Upper lobe of right lung (tissue), 1 donor: ENCODE results near the gene TBX10. TPM values are rescaled to one million over a fixed set of nuclear protein-coding genes. Genes with fewer than 3 reads are reported as not detected.

Experiments used
- ATAC-seq: fragments of 200-7000 bp; cut with Tn5 transposase; one replicate; pipeline ENCODE4 v1.9.1; 2020; ENCODE audit warnings: mild to moderate bottlenecking, moderate library complexity
- DNase-seq: peaks from one replicate; pipeline ENCODE4 v3.0.0-alpha.2; 2020
- H3K27ac ChIP-seq: fragments of 200-600 bp; one replicate; pipeline ENCODE4 v1.8.0; 2022
- H3K27me3 ChIP-seq: fragments of 200-600 bp; one replicate; pipeline ENCODE4 v1.8.0; 2022; ENCODE audit warnings: mild to moderate bottlenecking
- H3K36me3 ChIP-seq: fragments of 200-600 bp; one replicate; pipeline ENCODE4 v1.8.0; 2022
- H3K4me1 ChIP-seq: fragments of 200-600 bp; one replicate; pipeline ENCODE4 v1.8.0; 2022
- H3K4me3 ChIP-seq: fragments of 200-600 bp; one replicate; pipeline ENCODE4 v1.8.0; 2022; ENCODE audit warnings: mild to moderate bottlenecking
- H3K9me3 ChIP-seq: fragments of 200-600 bp; one replicate; pipeline ENCODE4 v1.8.0; 2022
- intact Hi-C: fragments of 100-400 bp; cut with DNase I; formaldehyde crosslinking; loops from one replicate; pipeline ENCODE4 v1.11.0; 2022
- total RNA-seq: library from RNA; stranded (reverse); fragmentation: NEBNext Ultra II Directional; extraction: Animal tissue kit (Norgen Biotek cat#: 25700); gene quantifications from one replicate; pipeline ENCODE4 v1.2.1, GENCODE V29; 2021
- TF ChIP-seq, protein P1 (sequence below): fragments of 200-600 bp; IDR thresholded peaks from one replicate; pipeline ENCODE4 v1.8.0; 2022; ENCODE audit warnings: antibody characterized with exemption
- donor health status: DM: no; HTN: yes; CAD: no; lungs with severe emphysema.

The TBX10 gene
- total RNA-seq, 1 donor from 2014 or later, result not detected

DNA sequence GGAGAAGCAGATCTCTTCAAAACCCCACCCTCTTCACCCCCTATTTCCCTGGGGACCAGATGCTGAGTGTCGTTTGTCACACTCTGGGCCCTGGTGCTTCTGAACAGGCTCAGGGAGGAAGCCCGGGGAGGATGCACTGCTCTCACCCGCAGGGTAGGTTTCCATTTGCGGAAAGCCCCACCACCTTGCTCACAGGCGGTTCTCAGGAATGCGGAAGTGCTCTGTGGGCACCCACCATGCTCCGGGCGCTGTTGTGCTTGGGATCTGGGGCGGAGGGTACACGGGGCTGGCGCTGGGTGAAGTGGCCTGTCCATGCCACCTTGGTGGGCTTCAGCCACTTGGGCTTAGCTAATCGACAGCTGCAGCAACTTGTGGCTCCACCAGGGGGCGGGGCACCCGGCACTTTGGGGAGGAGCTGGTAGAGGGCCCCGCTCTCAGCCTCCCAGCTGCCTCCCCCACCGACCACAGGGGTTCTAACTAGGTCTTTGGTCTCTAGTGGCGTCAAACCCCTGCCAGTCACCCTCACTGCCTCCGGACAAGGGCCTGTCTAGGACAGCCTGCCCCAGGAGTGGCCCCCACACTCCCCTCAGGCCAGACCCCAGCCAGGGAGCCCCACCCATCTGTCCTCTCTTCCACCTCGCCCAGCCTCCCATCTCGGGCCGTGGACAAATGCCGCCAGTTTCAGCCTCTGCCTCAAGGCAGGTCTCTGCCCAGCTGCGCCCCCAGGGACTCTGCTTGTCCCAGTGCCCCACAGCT is 25.4 kb downstream of the TBX10 start:
- H3K36me3 ChIP-seq, result peaks cover 35% of the 10 kb centered on the region
- no peaks in the 10 kb centered on the region for H3K9me3 ChIP-seq
- peak; percentile 85 for DNase-seq
- H3K27me3 ChIP-seq, result no peaks in the 10 kb centered on the region
- intact Hi-C loops, result no loop called here
- TF ChIP-seq, protein P1, sequence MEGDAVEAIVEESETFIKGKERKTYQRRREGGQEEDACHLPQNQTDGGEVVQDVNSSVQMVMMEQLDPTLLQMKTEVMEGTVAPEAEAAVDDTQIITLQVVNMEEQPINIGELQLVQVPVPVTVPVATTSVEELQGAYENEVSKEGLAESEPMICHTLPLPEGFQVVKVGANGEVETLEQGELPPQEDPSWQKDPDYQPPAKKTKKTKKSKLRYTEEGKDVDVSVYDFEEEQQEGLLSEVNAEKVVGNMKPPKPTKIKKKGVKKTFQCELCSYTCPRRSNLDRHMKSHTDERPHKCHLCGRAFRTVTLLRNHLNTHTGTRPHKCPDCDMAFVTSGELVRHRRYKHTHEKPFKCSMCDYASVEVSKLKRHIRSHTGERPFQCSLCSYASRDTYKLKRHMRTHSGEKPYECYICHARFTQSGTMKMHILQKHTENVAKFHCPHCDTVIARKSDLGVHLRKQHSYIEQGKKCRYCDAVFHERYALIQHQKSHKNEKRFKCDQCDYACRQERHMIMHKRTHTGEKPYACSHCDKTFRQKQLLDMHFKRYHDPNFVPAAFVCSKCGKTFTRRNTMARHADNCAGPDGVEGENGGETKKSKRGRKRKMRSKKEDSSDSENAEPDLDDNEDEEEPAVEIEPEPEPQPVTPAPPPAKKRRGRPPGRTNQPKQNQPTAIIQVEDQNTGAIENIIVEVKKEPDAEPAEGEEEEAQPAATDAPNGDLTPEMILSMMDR, result peak; percentile 69
- peak overlapping the region; percentile 84 for H3K27ac ChIP-seq
- peaks cover 13% of the 10 kb centered on the region for H3K4me1 ChIP-seq
- H3K4me3 ChIP-seq, result peak overlapping the region; percentile 42
- peak; percentile 78 for ATAC-seq

DNA sequence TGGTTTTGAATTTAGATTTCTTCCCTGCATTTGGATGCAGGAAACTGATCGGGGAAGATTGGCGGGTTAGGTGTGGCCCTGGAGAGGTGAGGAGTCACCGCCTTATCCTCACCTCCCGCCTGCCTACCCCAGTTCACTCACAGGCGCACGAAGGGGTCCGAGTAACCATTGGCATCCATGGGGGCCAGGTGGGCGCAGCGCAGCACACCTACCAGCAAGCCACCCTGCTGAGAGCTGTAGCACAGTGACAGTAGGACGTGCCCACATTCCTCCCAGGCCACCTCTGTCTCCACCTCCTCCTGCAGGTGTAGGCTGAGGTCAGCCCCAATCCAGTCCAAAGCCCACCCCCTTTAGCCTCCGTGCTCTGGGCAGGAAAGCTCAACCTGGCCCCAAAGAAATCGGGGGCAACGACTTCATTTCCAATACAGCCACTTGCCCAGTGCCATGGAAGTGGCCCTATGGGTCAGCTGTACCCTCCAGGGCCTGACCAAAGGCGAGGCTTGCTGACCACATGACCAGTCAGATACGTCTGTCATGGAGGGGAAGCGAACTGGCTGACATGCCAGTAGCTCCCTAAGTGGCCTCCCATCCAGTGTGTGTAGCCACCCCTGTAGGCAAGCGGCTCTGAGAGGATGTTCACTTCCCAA is 26.1 kb downstream of the TBX10 start:
- intact Hi-C loops, result no loop called here
- Histone ChIP-seq H3K9me3 (no peaks in the 10 kb centered on the region), H3K4me1 (peaks cover 13% of the 10 kb centered on the region), H3K4me3 (peak overlapping the region; percentile 42), H3K36me3 (peaks cover 42% of the 10 kb centered on the region), H3K27me3 (no peaks in the 10 kb centered on the region), H3K27ac (peak overlapping the region; percentile 84)
- TF ChIP-seq, protein P1, result no peak
- DNase-seq (no peak), ATAC-seq (peak; percentile 10)

DNA sequence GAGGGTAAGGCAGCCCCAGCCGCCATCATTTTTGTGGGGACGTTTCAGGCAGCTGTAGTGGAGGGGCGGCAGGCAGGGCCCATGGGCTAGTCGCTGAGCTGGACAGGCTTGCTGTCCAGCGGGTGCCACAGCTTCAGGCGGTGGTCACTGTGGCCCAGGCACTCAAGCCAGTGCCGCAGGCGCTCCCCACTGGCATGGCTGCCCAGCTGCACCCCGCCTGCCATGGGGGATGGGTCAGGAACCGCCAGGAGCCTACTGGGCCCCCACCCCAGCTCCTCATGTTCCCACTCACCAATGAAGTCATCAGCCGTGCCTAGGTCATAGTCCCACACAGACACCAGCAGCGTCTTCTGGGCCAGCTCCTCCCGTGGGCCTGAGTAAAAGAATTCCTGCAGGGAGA is 26.8 kb downstream of the TBX10 start:
- Histone ChIP-seq H3K4me1 (peaks cover 18% of the 10 kb centered on the region), H3K27me3 (no peaks in the 10 kb centered on the region), H3K36me3 (peaks cover 43% of the 10 kb centered on the region), H3K27ac (no peak overlapping the region), H3K4me3 (no peak overlapping the region), H3K9me3 (no peaks in the 10 kb centered on the region)
- intact Hi-C loops, result no loop called here
- TF ChIP-seq, protein P1, result no peak
- DNase-seq, result no peak
- ATAC-seq, result no peak

DNA sequence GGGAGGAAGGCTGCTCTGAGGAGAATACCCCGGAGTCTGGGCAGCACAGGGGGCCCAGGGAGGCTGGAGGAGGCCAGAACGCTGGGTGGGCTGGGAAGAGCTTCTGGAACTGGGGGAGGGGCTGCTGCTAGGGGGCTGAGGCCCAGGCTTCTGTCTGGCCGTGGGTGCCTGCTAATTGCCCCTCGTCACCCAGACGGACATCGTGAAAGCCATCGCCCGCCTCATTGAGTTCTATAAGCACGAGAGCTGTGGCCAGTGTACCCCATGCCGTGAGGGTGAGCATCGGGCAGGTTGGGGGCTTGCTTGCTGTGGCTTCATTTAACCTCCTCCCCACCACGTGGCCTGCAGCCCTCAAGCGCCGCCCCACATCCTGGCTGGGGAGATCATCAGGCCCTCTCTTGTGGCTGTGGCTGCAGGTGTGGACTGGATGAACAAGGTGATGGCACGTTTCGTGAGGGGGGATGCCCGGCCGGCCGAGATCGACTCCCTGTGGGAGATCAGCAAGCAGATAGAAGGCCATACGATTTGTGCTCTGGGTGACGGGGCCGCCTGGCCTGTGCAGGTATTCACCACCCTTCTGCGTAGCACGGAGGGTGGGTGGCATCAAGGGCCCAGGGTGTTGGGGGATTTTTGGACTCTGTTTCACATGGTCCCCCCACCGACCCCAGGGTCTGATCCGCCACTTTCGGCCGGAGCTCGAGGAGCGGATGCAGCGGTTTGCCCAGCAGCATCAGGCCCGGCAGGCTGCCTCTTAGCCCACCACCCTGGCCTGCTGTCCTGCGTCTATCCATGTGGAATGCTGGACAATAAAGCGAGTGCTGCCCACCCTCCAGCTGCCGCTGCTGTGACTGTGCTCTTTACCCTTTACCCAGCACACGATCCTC is 27.6 kb downstream of the TBX10 start:
- Histone ChIP-seq H3K27me3 (no peaks in the 10 kb centered on the region), H3K27ac (no peak overlapping the region), H3K9me3 (no peaks in the 10 kb centered on the region), H3K4me3 (no peak overlapping the region), H3K36me3 (peaks cover 43% of the 10 kb centered on the region), H3K4me1 (peaks cover 25% of the 10 kb centered on the region)
- DNase-seq (no peak), ATAC-seq (no peak)
- TF ChIP-seq, protein P1, result no peak
- intact Hi-C loops, result no loop called here

DNA sequence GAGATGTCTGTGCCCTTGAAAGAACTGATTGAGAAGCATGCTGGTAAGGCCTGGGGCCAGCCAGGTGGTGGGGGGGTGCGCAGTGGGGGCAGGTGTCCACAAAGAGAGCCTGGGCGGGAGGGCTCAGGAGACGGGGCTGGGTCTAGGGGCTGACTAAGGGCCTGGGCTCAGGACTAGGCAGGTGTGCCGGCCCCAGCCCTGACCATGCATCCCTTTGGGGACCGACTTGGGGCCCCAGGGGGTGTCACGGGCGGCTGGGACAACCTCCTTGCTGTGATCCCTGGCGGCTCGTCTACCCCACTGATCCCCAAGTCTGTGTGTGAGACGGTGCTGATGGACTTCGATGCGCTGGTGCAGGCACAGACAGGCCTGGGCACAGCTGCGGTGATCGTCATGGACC is 28.4 kb downstream of the TBX10 start:
- Histone ChIP-seq H3K27me3 (no peaks in the 10 kb centered on the region), H3K4me3 (no peak overlapping the region), H3K36me3 (peaks cover 43% of the 10 kb centered on the region), H3K27ac (no peak overlapping the region), H3K4me1 (peaks cover 27% of the 10 kb centered on the region), H3K9me3 (no peaks in the 10 kb centered on the region)
- DNase-seq (no peak), ATAC-seq (no peak)
- intact Hi-C loops, result no loop called here
- TF ChIP-seq, protein P1, result no peak
